GM23248 (cell line): ENCODE measurements around the gene FAM81A. TPM values are rescaled to one million over a fixed set of nuclear protein-coding genes. Genes with fewer than 3 reads are reported as not detected.
A peak's percentile ranks its signal among the peaks of the same experiment; 100 is the strongest.

ENCODE experiments used
- DNase-seq: peaks from one replicate; pipeline ENCODE4 v3.0.0-alpha.2; 2015
- H2AFZ ChIP-seq: fragments of 200-600 bp; sonication (generic); 2 replicates; pipeline ENCODE4 v1.6.1; 2016; ENCODE audit warnings: antibody characterized with exemption
- H3F3A ChIP-seq: fragments of 200-600 bp; sonication (generic); 2 replicates; pipeline ENCODE4 v1.6.1; 2016; ENCODE audit warnings: mild to moderate bottlenecking, antibody characterized with exemption, mixed run types; ENCODE audit not compliant: insufficient read depth
- H3K27ac ChIP-seq: fragments of 200-600 bp; sonication (generic); 2 replicates; pipeline ENCODE4 v1.5.1; 2016; ENCODE audit warnings: mild to moderate bottlenecking
- H3K27me3 ChIP-seq: fragments of 200-600 bp; sonication (generic); replicated peaks from 2 replicates; pipeline ENCODE4 v1.6.1; 2016; ENCODE audit warnings: mild to moderate bottlenecking; ENCODE audit not compliant: insufficient read depth
- H3K36me3 ChIP-seq: fragments of 200-600 bp; sonication (generic); 2 replicates; pipeline ENCODE4 v1.6.1; 2016; ENCODE audit warnings: low read depth, mild to moderate bottlenecking
- H3K4me1 ChIP-seq: fragments of 200-600 bp; sonication (generic); 2 replicates; pipeline ENCODE4 v1.6.1; 2016; ENCODE audit warnings: mild to moderate bottlenecking; ENCODE audit not compliant: insufficient read depth
- H3K4me2 ChIP-seq: fragments of 200-600 bp; sonication (generic); one replicate; pipeline ENCODE4 v1.6.1; 2016; ENCODE audit warnings: mild to moderate bottlenecking; ENCODE audit not compliant: unreplicated experiment
- H3K4me3 ChIP-seq: fragments of 200-600 bp; sonication (generic); 2 replicates; pipeline ENCODE4 v1.5.1; 2016; ENCODE audit warnings: mild to moderate bottlenecking
- H3K79me2 ChIP-seq: fragments of 200-600 bp; sonication (generic); 2 replicates; pipeline ENCODE4 v1.6.1; 2016; ENCODE audit warnings: mild to moderate bottlenecking; ENCODE audit not compliant: insufficient read depth
- H3K9ac ChIP-seq: fragments of 200-600 bp; sonication (generic); 2 replicates; pipeline ENCODE4 v1.6.1; 2016; ENCODE audit warnings: mild to moderate bottlenecking
- H3K9me2 ChIP-seq: fragments of 200-600 bp; sonication (generic); 2 replicates; pipeline ENCODE4 v1.6.1; 2016; ENCODE audit warnings: mixed run types, mild to moderate bottlenecking, moderate library complexity; ENCODE audit not compliant: insufficient read depth
- H3K9me3 ChIP-seq: fragments of 200-600 bp; sonication (generic); one replicate; pipeline ENCODE4 v1.6.1; 2017; ENCODE audit warnings: low read depth
- H4K20me1 ChIP-seq: fragments of 200-600 bp; sonication (generic); 2 replicates; pipeline ENCODE4 v1.6.0; 2016; ENCODE audit not compliant: insufficient read depth
- EZH2 ChIP-seq: fragments of 200-600 bp; sonication (generic); IDR thresholded peaks from 2 replicates; pipeline ENCODE4 v1.6.1; 2018; ENCODE audit warnings: antibody characterized with exemption, mild to moderate bottlenecking; ENCODE audit not compliant: insufficient read depth, poor library complexity, severe bottlenecking
- EZH2phosphoT487 ChIP-seq: fragments of 200-600 bp; sonication (generic); IDR thresholded peaks from 2 replicates; pipeline ENCODE4 v1.6.1; 2018; ENCODE audit warnings: antibody characterized with exemption, moderate library complexity, mild to moderate bottlenecking, low read depth; ENCODE audit not compliant: insufficient read depth
- WGBS, 2 experiments: methylation state at CpG; one replicate each; pipeline ENCODE4 v1.1.6; 2015 to 2017; ENCODE audit warnings: low lambda C conversion rate in 2 of 2, low coverage in 1 of 2; ENCODE audit errors: missing lambda C conversion rate in 2 of 2; 5-methylcytosine and 5-hydroxymethylcytosine counted together
- in situ Hi-C: fragments of 300-500 bp; cut with MboI; formaldehyde crosslinking; loops from 2 replicates; pipeline ENCODE4 v1.15.0; 2020
- polyA plus RNA-seq: library from polyadenylated mRNA; unstranded; fragments of >200 nt; fragmentation: Nextera tagmentation; extraction: Ambion mirVana; gene quantifications from 2 replicates; pipeline ENCODE4 v1.2.1, GENCODE V29; 2016
- total RNA-seq: library from RNA; depleted of rRNA; stranded (reverse); fragments of >200 nt; shearing (Covaris generic); gene quantifications from 2 replicates; pipeline ENCODE4 v1.2.3, GENCODE V29; 2014

Gene FAM81A
- total and polyA plus RNA-seq, 2 experiments from 2014 or later = 0.26 to 0.32 TPM

DNA sequence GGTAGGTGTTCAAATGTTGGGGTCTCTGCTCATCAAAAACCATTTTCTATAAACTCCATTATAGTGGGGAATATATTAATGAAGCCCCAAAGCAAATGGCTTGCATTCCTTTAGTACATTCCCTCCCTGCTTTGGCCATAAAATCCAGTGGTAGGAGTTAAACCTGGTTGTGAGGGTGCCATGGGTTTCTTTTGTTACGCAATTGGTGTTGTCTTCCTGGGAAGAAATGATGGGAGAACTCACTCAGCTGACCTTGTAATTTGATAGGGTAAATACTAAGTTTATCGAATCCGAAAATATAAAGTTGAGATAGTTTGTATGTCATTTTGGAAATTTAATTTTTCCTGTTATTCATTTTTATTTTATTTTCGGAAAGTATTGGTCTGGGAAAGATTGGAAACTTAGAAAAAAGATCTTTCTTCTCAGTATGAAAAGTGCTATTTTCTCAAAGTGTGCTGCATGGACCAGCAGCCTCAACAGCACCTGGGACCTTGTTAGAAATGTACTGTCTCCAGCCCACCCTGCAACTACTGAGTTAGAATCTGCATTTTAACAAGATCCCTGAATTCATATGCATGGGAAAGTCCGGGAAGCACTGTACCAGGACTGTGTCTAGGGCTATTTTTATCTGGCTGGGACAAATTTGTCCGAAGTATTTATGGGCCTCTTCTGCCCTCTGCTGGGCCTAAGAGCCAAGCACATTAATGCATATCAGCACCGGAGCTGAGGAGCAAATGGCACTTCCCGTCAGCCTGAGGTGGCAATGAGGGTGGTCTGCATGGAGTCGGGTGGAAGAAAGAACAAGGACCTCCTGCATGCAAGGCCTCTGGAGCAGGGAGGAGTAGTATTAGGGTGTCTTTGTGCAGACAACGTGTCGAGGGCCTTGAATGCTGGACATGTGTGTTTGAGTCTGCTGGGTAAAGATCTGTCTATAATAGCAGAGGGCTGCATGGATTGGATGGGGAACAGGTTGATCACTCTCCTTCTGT is 54.7 kb downstream of the FAM81A start:
- peak overlapping the region; percentile 20; the same call in 1 of the 2 replicates for H3K4me3 ChIP-seq
- peak; percentile 84 for DNase-seq

DNA sequence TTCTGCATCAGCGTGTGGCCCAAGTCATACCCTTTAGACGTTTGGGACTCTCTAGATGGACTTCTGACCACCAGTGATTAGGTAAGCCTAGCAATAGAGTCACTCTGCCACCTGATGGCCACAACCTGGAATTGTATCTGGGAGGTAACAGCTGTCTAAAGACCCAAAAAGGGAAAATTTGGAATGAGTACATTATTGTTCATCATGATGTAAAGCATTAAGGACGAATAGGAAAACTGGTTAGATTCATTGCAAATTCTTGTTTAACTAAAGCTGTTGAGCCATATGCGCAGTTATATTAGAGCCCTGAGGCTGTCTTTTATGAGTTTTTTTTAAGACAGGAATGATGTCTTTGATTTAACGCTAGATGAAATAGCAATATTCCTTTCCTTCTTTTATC is 63.6 kb downstream of the FAM81A start:
- Histone ChIP-seq H3K9ac (no peak overlapping the region), H3K4me1 (no peaks in the 10 kb centered on the region), H3K27me3 (no peaks in the 10 kb centered on the region), H3K36me3 (no peaks in the 10 kb centered on the region), H3K4me3 (no peak overlapping the region), H2AFZ (no peak overlapping the region), H3F3A (no peaks in the 10 kb centered on the region), H3K9me2 (no peaks in the 10 kb centered on the region), H3K79me2 (no peaks in the 10 kb centered on the region), H4K20me1 (no peaks in the 10 kb centered on the region), H3K4me2 (no peak overlapping the region), H3K27ac (no peak overlapping the region), H3K9me3 (no peaks in the 10 kb centered on the region)
- 47 to 48% methylated on average over 5 of the region's 5 CpGs for WGBS, 2 experiments
- DNase-seq = peak; percentile 70
- in situ Hi-C loops = loop anchor here (25.0 kb wide), 1 partner anchor 1264 kb away; no protein-coding TSS in a partner anchor
- TF ChIP-seq EZH2 = no peak

More for the DNA sequence above, 54.7 kb downstream of the FAM81A start:
- peak overlapping the region; percentile 38; the same call in 1 of the 2 replicates for H2AFZ ChIP-seq
- no peaks in the 10 kb centered on the region for H3K4me1 ChIP-seq
- H3K27me3 ChIP-seq = no peaks in the 10 kb centered on the region
- TF ChIP-seq EZH2 (no peak), EZH2phosphoT487 (no peak)
- peak overlapping the region; percentile 58 for H3K4me2 ChIP-seq
- no peaks in the 10 kb centered on the region for H3K36me3 ChIP-seq
- 28 to 32% methylated on average over 11 of the region's 11 CpGs for WGBS, 2 experiments
- no peak overlapping the region for H3K9ac ChIP-seq
- no peaks in the 10 kb centered on the region for H3K9me3 ChIP-seq
- no peaks in the 10 kb centered on the region for H3F3A ChIP-seq
- H3K27ac ChIP-seq = no peak overlapping the region
- H3K9me2 ChIP-seq = no peaks in the 10 kb centered on the region
- H4K20me1 ChIP-seq = no peaks in the 10 kb centered on the region
- no peaks in the 10 kb centered on the region for H3K79me2 ChIP-seq
- in situ Hi-C loops = loop anchor here (10.0 kb wide), 3 partner anchors 238 to 518 kb away; no protein-coding TSS in a partner anchor

DNA sequence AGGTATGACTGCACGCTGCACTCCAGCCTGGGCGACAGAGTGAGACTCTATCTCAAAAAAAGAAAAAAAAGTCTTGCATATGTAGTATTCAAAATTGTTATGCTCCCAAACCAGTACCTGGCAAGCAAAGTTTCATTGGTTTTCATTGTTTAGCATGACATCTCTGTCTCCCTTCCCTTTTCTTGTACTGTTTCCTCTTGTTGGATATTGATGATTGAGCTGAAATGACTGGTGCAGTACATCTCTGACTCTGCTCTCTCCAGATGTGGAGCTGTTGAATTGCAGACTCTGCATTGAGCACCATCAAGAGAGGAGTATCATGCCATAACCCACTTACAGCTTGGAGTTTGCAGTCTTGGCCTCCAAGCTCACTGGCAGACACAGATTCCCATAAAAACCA is 77.2 kb downstream of the FAM81A start:
- Histone ChIP-seq H4K20me1 (no peaks in the 10 kb centered on the region), H3K27me3 (no peaks in the 10 kb centered on the region), H2AFZ (no peak overlapping the region), H3K4me2 (no peak overlapping the region), H3K4me1 (no peaks in the 10 kb centered on the region), H3K9ac (no peak overlapping the region), H3K9me2 (no peaks in the 10 kb centered on the region), H3K36me3 (no peaks in the 10 kb centered on the region), H3F3A (no peaks in the 10 kb centered on the region), H3K4me3 (no peak overlapping the region), H3K79me2 (no peaks in the 10 kb centered on the region), H3K27ac (no peak overlapping the region), H3K9me3 (no peaks in the 10 kb centered on the region)
- no peak for TF ChIP-seq EZH2
- no peak for TF ChIP-seq EZH2phosphoT487
- in situ Hi-C loops = loop anchor here (25.0 kb wide), 1 partner anchor 1278 kb away; no protein-coding TSS in a partner anchor
- no peak for DNase-seq
- 79 to 93% methylated on average over 2 of the region's 2 CpGs for WGBS, 2 experiments

DNA sequence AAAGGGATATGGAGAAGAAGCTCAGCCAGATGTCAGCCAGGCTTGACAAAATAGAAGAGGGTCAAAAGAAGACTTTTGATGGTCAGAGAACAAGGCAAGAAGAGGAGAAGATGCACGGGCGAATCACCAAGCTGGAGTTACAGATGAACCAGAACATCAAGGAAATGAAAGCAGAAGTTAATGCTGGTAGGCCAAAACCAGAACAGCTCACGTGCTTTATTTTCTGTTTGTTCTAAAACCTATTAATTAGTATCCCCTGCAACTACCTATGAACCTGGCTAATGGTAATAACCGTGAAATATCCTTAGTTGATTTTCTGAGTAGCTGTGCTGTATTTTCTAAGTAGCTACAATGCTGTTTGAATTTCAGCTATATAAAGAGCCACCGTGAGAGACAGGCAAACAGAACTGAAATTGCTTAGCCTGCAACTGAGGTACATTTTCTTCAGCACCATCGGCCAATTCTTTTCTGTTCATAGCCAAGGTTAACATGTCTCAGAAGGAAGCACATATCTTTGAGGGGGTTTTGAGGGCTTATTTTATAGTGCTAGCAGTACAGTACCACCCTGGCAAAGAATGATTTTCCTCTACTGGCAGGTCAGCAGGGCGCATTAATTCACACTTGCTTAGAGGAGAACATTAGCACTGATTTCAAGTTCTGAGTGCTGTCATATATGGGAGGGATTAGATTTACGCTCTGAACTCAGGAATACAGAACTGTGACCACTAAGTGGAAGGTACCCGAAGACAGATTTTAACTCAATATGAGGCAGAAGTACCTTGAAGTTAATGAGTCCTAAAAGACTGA is 78.9 kb downstream of the FAM81A start:
- Histone ChIP-seq H3K4me3 (no peak overlapping the region), H3K9me3 (no peaks in the 10 kb centered on the region), H3K4me1 (no peaks in the 10 kb centered on the region), H3K27ac (no peak overlapping the region), H3K9me2 (no peaks in the 10 kb centered on the region), H3K36me3 (no peaks in the 10 kb centered on the region), H4K20me1 (no peaks in the 10 kb centered on the region), H2AFZ (no peak overlapping the region), H3K9ac (no peak overlapping the region), H3K27me3 (no peaks in the 10 kb centered on the region), H3K79me2 (no peaks in the 10 kb centered on the region), H3F3A (no peaks in the 10 kb centered on the region), H3K4me2 (no peak overlapping the region)
- no peak for DNase-seq
- 71 to 76% methylated on average over 9 of the region's 9 CpGs for WGBS, 2 experiments
- in situ Hi-C loops = loop anchor here (25.0 kb wide), 1 partner anchor 1280 kb away; no protein-coding TSS in a partner anchor
- TF ChIP-seq EZH2 (no peak), EZH2phosphoT487 (no peak)
